Sigmoid colon (tissue), 4 donors: Measurements from ENCODE around the gene HAND1.

Source experiments
- CTCF ChIP-seq, 4 experiments: fragments of 450-650 bp in 3 of 4; fragments of 200-600 bp in 1 of 4; IDR thresholded peaks; one replicate each; pipeline ENCODE4 v1.5.1; 2016 to 2019; ENCODE audit warnings: antibody characterized with exemption in 4 of 4, mild to moderate bottlenecking in 3 of 4, moderate library complexity in 2 of 4
- EP300 ChIP-seq, 4 donors: sonication (generic); formaldehyde crosslinking; IDR thresholded peaks; one replicate each; pipeline ENCODE4 v1.6.1; 2017; ENCODE audit warnings: antibody characterized with exemption in 4 of 4
- POLR2A ChIP-seq, 2 donors: fragments of 450-650 bp; IDR thresholded peaks; one replicate each; pipeline ENCODE4 v1.6.1; 2016; ENCODE audit warnings: antibody characterized with exemption in 2 of 2, mild to moderate bottlenecking in 2 of 2, moderate library complexity in 2 of 2
- POLR2AphosphoS5 ChIP-seq, 4 donors: sonication (generic); formaldehyde crosslinking; IDR thresholded peaks; one replicate each; pipeline ENCODE4 v1.6.1; 2017; ENCODE audit warnings: antibody characterized with exemption in 4 of 4

GRCh38 chr5:154524859-154525258 is 46.8 kb upstream of the HAND1 start:
- TF ChIP-seq CTCF (IDR thresholded peaks at IDR 0.05) (no peak), POLR2A (IDR thresholded peaks at IDR 0.05) (no peak), POLR2AphosphoS5 (IDR thresholded peaks at IDR 0.05) (no peak), EP300 (IDR thresholded peaks at IDR 0.05) (no peak)
